ENCODE measurements around the gene SFXN5. TPM values are rescaled to one million over a fixed set of nuclear protein-coding genes. Genes with fewer than 3 reads are reported as not detected.

Gene SFXN5
- total RNA-seq, 1 experiment from 2014 or later: 27.8 TPM

GRCh38 chr2:72979896-72980295 lies 91.6 kb downstream of the SFXN5 start:
- CTCF ChIA-PET: no interaction called here
- no peaks in the 10 kb centered on the region; the same call in 1 of the 2 replicates for H3K4me1 ChIP-seq (ENCODE audit: control insufficient read depth, insufficient read depth, low read length)
- in situ Hi-C loops (cut with HindIII; ENCODE audit: low pct_unique_long_range_greater_than_20kb, low sequenced_read_pairs): no loop called here
- no TSS peak for BruUV-seq (replicated peaks)
- H3K9me3 ChIP-seq (ENCODE audit: control insufficient read depth, insufficient read depth, low read depth, low read length): no peaks in the 10 kb centered on the region
- no peak for ATAC-seq
- no peak overlapping the region for H3K4me3 ChIP-seq (ENCODE audit: low read depth in 2 of 2, low read length in 2 of 2)
- no peaks in the 10 kb centered on the region for H3K27me3 ChIP-seq (ENCODE audit: control insufficient read depth, insufficient read depth, low read length)
- H3K27ac ChIP-seq (ENCODE audit: low read length): no peak overlapping the region
- POLR2A ChIA-PET: no interaction called here
- H3K36me3 ChIP-seq (ENCODE audit: control insufficient read depth, insufficient read depth, low read length): no peaks in the 10 kb centered on the region
- DNase-seq (ENCODE audit: low read depth, low spot score): no peak
- no peak for TF ChIP-seq REST (IDR thresholded peaks at IDR 0.05; ENCODE audit: insufficient read depth in 1 of 2, low read depth in 2 of 2, low read length in 1 of 2)
- TF ChIP-seq POLR2AphosphoS5 (IDR thresholded peaks at IDR 0.05; ENCODE audit: low read depth, low read length): no peak
- TF ChIP-seq TCF7L2 (IDR thresholded peaks at IDR 0.05; ENCODE audit: low read depth, low read length): no peak
- TF ChIP-seq SIN3A (IDR thresholded peaks at IDR 0.05; ENCODE audit: borderline replicate concordance, insufficient read depth, low read depth, low read length): no peak
- TF ChIP-seq CTCF (IDR thresholded peaks at IDR 0.05): no peak
- intact Hi-C loops (cut with micrococcal nuclease; ENCODE audit: unreplicated experiment): no loop called here

- in situ Hi-C loops (cut with HindIII; ENCODE audit: low pct_unique_long_range_greater_than_20kb, low sequenced_read_pairs) (no loop called here), intact Hi-C loops (cut with micrococcal nuclease; ENCODE audit: unreplicated experiment) (no loop called here)
- no peaks in the 10 kb centered on the region for H3K9me3 ChIP-seq (ENCODE audit: control insufficient read depth, insufficient read depth, low read depth, low read length)
- H3K4me3 ChIP-seq (ENCODE audit: low read depth in 2 of 2, low read length in 2 of 2): no peak overlapping the region
- H3K4me1 ChIP-seq (ENCODE audit: control insufficient read depth, insufficient read depth, low read length): no peaks in the 10 kb centered on the region
- no peak for ATAC-seq
- CTCF ChIA-PET: interaction anchor here (2.7 kb wide), 1 partner anchor 81 kb away, joined by 30 read pairs; no protein-coding TSS in a partner anchor
- no peak overlapping the region for H3K27ac ChIP-seq (ENCODE audit: low read length)
- POLR2A ChIA-PET: no interaction called here
- H3K36me3 ChIP-seq (ENCODE audit: control insufficient read depth, insufficient read depth, low read length): no peaks in the 10 kb centered on the region
- TF ChIP-seq SIN3A (IDR thresholded peaks at IDR 0.05; ENCODE audit: borderline replicate concordance, insufficient read depth, low read depth, low read length): no peak
- no peak for TF ChIP-seq CTCF (IDR thresholded peaks at IDR 0.05)
- TF ChIP-seq TCF7L2 (IDR thresholded peaks at IDR 0.05; ENCODE audit: low read depth, low read length): no peak
- no peak for TF ChIP-seq POLR2AphosphoS5 (IDR thresholded peaks at IDR 0.05; ENCODE audit: low read depth, low read length)
- no peak for TF ChIP-seq REST (IDR thresholded peaks at IDR 0.05; ENCODE audit: insufficient read depth in 1 of 2, low read depth in 2 of 2, low read length in 1 of 2)
- H3K27me3 ChIP-seq (ENCODE audit: control insufficient read depth, insufficient read depth, low read length): no peaks in the 10 kb centered on the region
- no peak for DNase-seq (ENCODE audit: low read depth, low spot score)
- no TSS peak for BruUV-seq (replicated peaks)
Observed at GRCh38 chr2:72975017-72975416, 96.5 kb downstream of the SFXN5 start.

Measured in Panc1 (cell line).